ENCODE results near the gene PI16. TPM values are rescaled to one million over a fixed set of nuclear protein-coding genes. Genes with fewer than 3 reads are reported as not detected.

PI16 gene
- total and polyA plus RNA-seq, 2 experiments from 2014 or later: 227 to 390 TPM

DNA sequence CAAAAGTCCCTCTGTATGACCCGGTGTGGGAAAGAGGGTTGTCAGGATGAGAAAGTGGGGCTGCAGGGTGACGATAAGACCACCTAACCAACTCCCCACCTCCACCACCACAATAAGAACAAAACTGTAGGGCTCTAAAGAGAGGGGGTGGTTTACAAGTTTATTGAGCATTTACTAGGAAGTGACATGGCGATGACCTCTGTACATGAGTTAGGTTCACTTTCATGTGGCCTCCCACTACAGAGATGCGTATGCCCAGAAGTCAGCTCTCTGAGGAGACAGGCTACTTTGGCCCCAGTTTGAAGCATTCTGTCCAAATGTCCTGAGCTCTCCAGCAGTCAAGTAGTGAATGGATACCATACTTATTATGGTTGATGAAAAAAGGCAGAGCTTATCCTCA, 28.7 kb upstream of the PI16 start:
- TF ChIP-seq EZH2 (IDR thresholded peaks at IDR 0.05; ENCODE audit: insufficient read depth, poor library complexity, severe bottlenecking): no peak
- TF ChIP-seq EZH2phosphoT487 (IDR thresholded peaks at IDR 0.05; ENCODE audit: insufficient read depth, low read depth): no peak
- 75 to 79% methylated on average over 4 of the region's 4 CpGs for WGBS, 2 experiments (ENCODE audit: low coverage in 1 of 2, low lambda C conversion rate in 2 of 2, missing lambda C conversion rate in 2 of 2)
- in situ Hi-C loops (cut with MboI): no loop called here

DNA sequence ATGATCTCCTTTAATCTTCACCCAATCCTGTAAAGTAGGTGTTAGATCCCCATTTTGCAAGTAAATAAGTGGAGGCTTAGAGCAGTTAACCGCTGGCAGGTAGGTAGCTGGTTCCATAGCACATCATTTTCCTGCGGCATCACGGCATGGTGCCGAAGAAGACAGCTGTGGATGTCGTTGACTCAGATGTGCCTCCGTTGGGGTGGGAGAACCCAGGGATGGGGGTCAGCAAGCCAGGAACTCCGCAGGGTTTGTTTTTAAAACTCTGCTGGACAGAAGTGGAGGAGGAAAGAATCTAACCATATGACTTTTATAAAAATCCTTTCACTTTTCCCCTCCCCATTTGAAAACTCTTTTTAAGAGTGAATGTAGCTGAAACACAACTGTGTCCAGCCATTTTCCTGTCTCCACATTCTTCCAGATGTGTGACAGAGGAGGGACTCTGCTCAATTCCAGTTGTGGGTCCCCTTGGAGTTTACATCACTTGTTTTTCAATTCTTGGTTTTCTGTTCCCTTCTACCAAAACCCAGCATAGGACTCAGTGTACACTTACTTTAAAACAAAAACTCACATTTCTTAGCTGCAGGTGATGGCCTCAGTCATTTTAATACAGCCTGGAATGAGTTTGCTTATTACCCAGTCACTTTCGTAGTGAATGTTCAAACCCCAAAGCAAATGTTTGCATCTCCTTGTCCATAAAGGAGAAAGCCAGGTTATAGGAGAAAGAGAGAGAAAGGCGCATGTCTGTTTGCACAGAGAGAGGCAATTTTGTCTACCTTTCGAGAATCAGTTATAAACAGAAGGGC, 27.6 kb upstream of the PI16 start:
- Histone ChIP-seq H3K36me3 (ENCODE audit: low read depth) (peaks cover 4% of the 10 kb centered on the region; the same call in 1 of the 2 replicates), H3F3A (ENCODE audit: insufficient read depth) (peaks cover 55% of the 10 kb centered on the region), H4K20me1 (ENCODE audit: insufficient read depth) (no peaks in the 10 kb centered on the region), H3K4me2 (ENCODE audit: unreplicated experiment) (peak overlapping the region; percentile 60), H3K27me3 (replicated peaks; ENCODE audit: insufficient read depth) (no peaks in the 10 kb centered on the region), H3K79me2 (ENCODE audit: insufficient read depth) (no peaks in the 10 kb centered on the region), H2AFZ (no peak overlapping the region), H3K9me2 (ENCODE audit: insufficient read depth) (no peaks in the 10 kb centered on the region), H3K9ac (peak overlapping the region; percentile 26), H3K4me1 (ENCODE audit: insufficient read depth) (peaks cover 64% of the 10 kb centered on the region), H3K27ac (peak overlapping the region; percentile 70), H3K9me3 (ENCODE audit: low read depth) (no peaks in the 10 kb centered on the region), H3K4me3 (no peak overlapping the region)
- in situ Hi-C loops (cut with MboI): no loop called here
- no peak for DNase-seq
- TF ChIP-seq EZH2phosphoT487 (IDR thresholded peaks at IDR 0.05; ENCODE audit: insufficient read depth, low read depth): no peak
- TF ChIP-seq EZH2 (IDR thresholded peaks at IDR 0.05; ENCODE audit: insufficient read depth, poor library complexity, severe bottlenecking): no peak
- 77 to 82% methylated on average over 10 of the region's 10 CpGs for WGBS, 2 experiments (ENCODE audit: low coverage in 1 of 2, low lambda C conversion rate in 2 of 2, missing lambda C conversion rate in 2 of 2)

More for the DNA sequence above, 28.7 kb upstream of the PI16 start:
- H3K36me3 ChIP-seq (ENCODE audit: low read depth): peaks cover 4% of the 10 kb centered on the region; the same call in 1 of the 2 replicates
- no peak overlapping the region for H3K4me3 ChIP-seq
- peaks cover 55% of the 10 kb centered on the region for H3F3A ChIP-seq (ENCODE audit: insufficient read depth)
- peaks cover 64% of the 10 kb centered on the region for H3K4me1 ChIP-seq (ENCODE audit: insufficient read depth)
- H2AFZ ChIP-seq: no peak overlapping the region
- no peaks in the 10 kb centered on the region for H3K9me2 ChIP-seq (ENCODE audit: insufficient read depth)
- no peaks in the 10 kb centered on the region for H3K27me3 ChIP-seq (replicated peaks; ENCODE audit: insufficient read depth)
- H3K4me2 ChIP-seq (ENCODE audit: unreplicated experiment): no peak overlapping the region
- H3K79me2 ChIP-seq (ENCODE audit: insufficient read depth): no peaks in the 10 kb centered on the region
- H3K9me3 ChIP-seq (ENCODE audit: low read depth): no peaks in the 10 kb centered on the region
- no peak overlapping the region for H3K27ac ChIP-seq
- no peak for DNase-seq
- no peak overlapping the region for H3K9ac ChIP-seq
- H4K20me1 ChIP-seq (ENCODE audit: insufficient read depth): no peaks in the 10 kb centered on the region

DNA sequence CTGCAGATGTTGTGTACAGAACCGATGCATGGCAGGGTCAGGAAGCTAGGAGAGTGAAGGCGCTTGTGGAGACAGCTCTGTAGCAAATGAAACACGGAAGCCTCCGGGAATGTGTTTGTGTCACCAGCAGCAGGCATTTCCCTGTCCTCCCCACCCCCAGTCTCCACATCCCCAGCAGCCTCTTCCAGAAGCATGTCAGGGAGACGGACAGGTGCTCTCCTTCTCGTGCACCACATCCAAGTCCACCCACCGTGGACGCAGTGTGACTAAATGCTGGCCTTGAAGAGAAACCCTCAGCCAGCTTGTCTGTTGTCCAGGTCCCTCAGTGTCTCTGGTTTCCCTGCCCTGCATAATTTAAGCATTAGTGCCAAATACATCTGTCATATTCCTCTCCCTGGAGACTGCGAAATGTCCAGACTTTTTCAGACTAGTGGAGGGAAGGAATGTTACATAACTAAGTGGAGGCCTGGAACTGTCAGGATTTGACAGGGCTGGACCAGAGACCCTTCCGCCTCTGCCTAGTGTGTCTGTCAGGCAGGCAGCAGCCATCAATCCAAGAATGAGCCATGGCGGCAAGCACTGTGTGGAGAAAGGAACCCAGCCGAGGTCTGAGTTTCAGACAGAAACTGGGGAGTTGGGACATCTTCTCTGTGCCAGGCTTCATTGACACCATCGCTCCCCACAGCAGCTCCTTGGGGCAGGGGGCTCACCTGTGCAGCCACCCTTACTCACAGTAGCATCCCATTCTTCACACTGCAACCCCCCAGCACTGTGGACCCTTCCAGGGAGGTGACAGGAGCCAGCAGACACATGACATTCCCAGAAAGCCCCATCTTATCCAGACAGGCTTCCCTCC, 26.6 kb upstream of the PI16 start:
- peak overlapping the region; percentile 70 for H3K27ac ChIP-seq

DNA sequence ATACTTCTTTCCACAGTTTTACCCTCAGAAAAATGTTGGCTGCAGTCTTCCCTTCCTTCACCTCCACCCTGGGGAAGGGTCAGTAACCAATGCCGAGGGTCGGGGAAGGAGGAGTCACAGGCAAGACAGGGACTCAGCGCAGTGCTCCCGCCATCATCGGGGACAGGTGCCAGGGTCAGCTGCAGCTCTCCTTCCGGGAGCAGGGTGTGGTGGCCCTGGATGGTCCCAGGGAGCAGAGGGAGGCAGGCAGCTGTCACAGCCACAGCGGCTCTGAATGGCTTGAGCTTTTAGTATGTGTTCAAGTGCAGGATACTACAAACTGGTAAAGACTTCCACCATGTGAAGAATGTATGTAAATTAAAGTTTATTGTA, 26.0 kb upstream of the PI16 start:
- DNase-seq: no peak
- WGBS, 2 experiments (ENCODE audit: low coverage in 1 of 2, low lambda C conversion rate in 2 of 2, missing lambda C conversion rate in 2 of 2): 12 to 17% methylated on average over 7 of the region's 7 CpGs
- H3K9me3 ChIP-seq (ENCODE audit: low read depth): no peaks in the 10 kb centered on the region

More for the DNA sequence above, 26.6 kb upstream of the PI16 start:
- Histone ChIP-seq H3K36me3 (ENCODE audit: low read depth) (peaks cover 4% of the 10 kb centered on the region; the same call in 1 of the 2 replicates), H3K9ac (peak overlapping the region; percentile 26), H3K4me2 (ENCODE audit: unreplicated experiment) (peak overlapping the region; percentile 60), H4K20me1 (ENCODE audit: insufficient read depth) (no peaks in the 10 kb centered on the region), H3K79me2 (ENCODE audit: insufficient read depth) (no peaks in the 10 kb centered on the region), H3F3A (ENCODE audit: insufficient read depth) (peaks cover 55% of the 10 kb centered on the region), H2AFZ (no peak overlapping the region), H3K9me2 (ENCODE audit: insufficient read depth) (no peaks in the 10 kb centered on the region), H3K4me1 (ENCODE audit: insufficient read depth) (peaks cover 72% of the 10 kb centered on the region), H3K27me3 (replicated peaks; ENCODE audit: insufficient read depth) (no peaks in the 10 kb centered on the region), H3K4me3 (0 out of 2 replicates have a peak overlapping the region, but pooled peaks have one; percentile 7), H3K9me3 (ENCODE audit: low read depth) (no peaks in the 10 kb centered on the region)
- TF ChIP-seq EZH2phosphoT487 (IDR thresholded peaks at IDR 0.05; ENCODE audit: insufficient read depth, low read depth): no peak
- in situ Hi-C loops (cut with MboI): no loop called here
- WGBS, 2 experiments (ENCODE audit: low coverage in 1 of 2, low lambda C conversion rate in 2 of 2, missing lambda C conversion rate in 2 of 2): 16 to 17% methylated on average over 13 of the region's 13 CpGs
- peak; percentile 80 for DNase-seq

More for the DNA sequence above, 26.0 kb upstream of the PI16 start:
- Histone ChIP-seq H3K27me3 (replicated peaks; ENCODE audit: insufficient read depth) (no peaks in the 10 kb centered on the region), H3K4me1 (ENCODE audit: insufficient read depth) (peaks cover 75% of the 10 kb centered on the region), H3K4me2 (ENCODE audit: unreplicated experiment) (peak overlapping the region; percentile 68), H3K79me2 (ENCODE audit: insufficient read depth) (no peaks in the 10 kb centered on the region), H3K4me3 (no peak overlapping the region), H3K36me3 (ENCODE audit: low read depth) (peaks cover 4% of the 10 kb centered on the region; the same call in 1 of the 2 replicates), H4K20me1 (ENCODE audit: insufficient read depth) (no peaks in the 10 kb centered on the region), H3K9me2 (ENCODE audit: insufficient read depth) (no peaks in the 10 kb centered on the region), H2AFZ (no peak overlapping the region), H3K9ac (0 out of 2 replicates have a peak overlapping the region, but pooled peaks have one; percentile 26), H3F3A (ENCODE audit: insufficient read depth) (peaks cover 55% of the 10 kb centered on the region), H3K27ac (peak overlapping the region; percentile 70)
- in situ Hi-C loops (cut with MboI): no loop called here
- TF ChIP-seq EZH2 (IDR thresholded peaks at IDR 0.05; ENCODE audit: insufficient read depth, poor library complexity, severe bottlenecking) (no peak), EZH2phosphoT487 (IDR thresholded peaks at IDR 0.05; ENCODE audit: insufficient read depth, low read depth) (no peak)

Measured in GM23248 (cell line).